Left ventricle myocardium superior (tissue), 1 donor: ENCODE measurements around the gene SLC46A1. TPM values are rescaled to one million over a fixed set of nuclear protein-coding genes. Genes with fewer than 3 reads are reported as not detected.

Experiments
- ATAC-seq: fragments of 200-7000 bp; cut with Tn5 transposase; one replicate; pipeline ENCODE4 v1.9.1; 2020; ENCODE audit warnings: mild to moderate bottlenecking, moderate library complexity
- DNase-seq: peaks from one replicate; pipeline ENCODE4 v3.0.0-alpha.2; 2020
- intact Hi-C: fragments of 100-400 bp; cut with micrococcal nuclease; formaldehyde crosslinking; loops from one replicate; pipeline ENCODE4 v1.11.0; 2022
- microRNA-seq: library from miRNA; unstranded; fragments of <30 nt; microRNA quantifications from one replicate; pipeline ENCODE4 v1.2.0, GENCODE V29; 2020; ENCODE audit warnings: borderline number of aligned reads
- total RNA-seq: library from RNA; stranded (reverse); fragmentation: NEBNext Ultra II Directional; extraction: Animal tissue kit (Norgen Biotek cat#: 25700); gene quantifications from one replicate; pipeline ENCODE4 v1.2.1, GENCODE V29; 2021
- donor health status: DM: no; HTN: yes; CAD: no; lungs with severe emphysema.

The SLC46A1 gene
- total RNA-seq, 1 donor from 2014 or later = 7.9 TPM

GRCh38 chr17:28365487-28365886 is 40.5 kb downstream of the SLC46A1 start:
- intact Hi-C loops = no loop called here
- ATAC-seq = no peak

GRCh38 chr17:28364665-28365363 is 41.2 kb downstream of the SLC46A1 start, which contains the start of gene SEBOX:
TSS of gene SEBOX (minus strand) at chr17:28365199. CDS start at chr17:28365151, 48 bp downstream.
- ATAC-seq (no peak), DNase-seq (no peak)
- intact Hi-C loops = no loop called here

More at GRCh38 chr17:28365487-28365886, 40.5 kb downstream of the SLC46A1 start:
- no peak for DNase-seq

GRCh38 chr17:28363776-28364650 is 42.0 kb downstream of the SLC46A1 start:
- DNase-seq (no peak), ATAC-seq (no peak)
- intact Hi-C loops = no loop called here

- DNase-seq = no peak
- no peak for ATAC-seq
Observed at GRCh38 chr17:28363186-28363585, 42.8 kb downstream of the SLC46A1 start.

DNA sequence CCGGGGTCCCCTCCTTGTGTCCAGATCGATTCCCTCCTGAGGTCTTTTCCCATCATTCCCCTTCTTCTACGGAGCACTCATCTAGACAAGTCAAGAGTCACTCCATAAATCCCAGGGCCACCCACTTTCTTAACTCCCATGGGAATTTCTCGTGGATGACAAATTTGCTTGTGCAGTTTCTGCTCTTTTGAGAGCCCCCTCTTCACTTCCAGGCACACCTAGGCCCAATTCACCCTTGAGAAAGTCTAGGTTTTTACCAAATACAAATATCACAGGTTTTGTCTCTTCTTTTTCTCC is 48.2 kb downstream of the SLC46A1 start:
- DNase-seq (no peak), ATAC-seq (no peak)
- intact Hi-C loops = no loop called here

More at GRCh38 chr17:28363186-28363585, 42.8 kb downstream of the SLC46A1 start:
- intact Hi-C loops = no loop called here

DNA sequence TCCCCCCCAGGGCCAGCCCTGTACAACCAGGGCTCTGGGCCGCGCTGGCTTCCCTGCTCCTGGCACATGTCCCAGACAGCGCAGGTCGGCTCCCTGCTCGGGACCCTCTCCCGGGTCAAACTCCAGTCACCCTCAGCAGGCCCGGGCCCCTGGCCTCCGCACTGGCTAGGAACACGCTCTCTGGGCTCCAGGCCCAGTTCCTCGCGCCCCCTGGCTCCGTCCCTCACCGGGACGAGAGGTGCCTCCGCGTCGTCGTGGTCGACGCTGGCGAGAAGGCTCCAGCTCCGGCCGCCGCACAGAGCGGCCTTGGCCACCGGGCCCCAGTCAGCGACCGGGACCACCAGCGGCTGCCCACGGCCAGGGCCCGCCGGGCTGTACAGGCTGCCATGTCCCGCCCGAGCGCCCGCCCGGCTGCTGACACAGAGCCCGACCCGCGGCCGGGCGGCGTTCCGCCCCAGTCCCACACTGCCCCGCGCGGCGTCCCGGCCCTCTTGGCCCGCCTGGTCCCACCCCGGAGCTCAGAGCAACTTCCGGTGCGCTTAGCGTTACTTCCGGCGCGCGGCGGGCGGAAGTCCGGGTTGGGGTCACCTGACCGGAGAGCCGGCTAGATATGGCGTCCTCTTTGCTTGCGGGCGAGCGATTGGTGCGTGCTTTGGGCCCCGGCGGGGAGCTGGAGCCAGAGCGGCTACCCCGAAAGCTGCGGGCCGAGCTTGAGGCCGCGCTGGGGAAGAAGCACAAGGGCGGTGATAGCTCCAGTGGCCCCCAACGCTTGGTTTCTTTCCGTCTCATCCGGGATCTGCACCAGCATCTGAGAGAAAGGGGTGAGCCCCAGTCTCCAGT is 48.7 kb downstream of the SLC46A1 start, which contains the start of gene POLDIP2:
POLDIP2 (minus strand) TSS at position 467 of the 840 bp plus-strand sequence; CDS start at position 388, 79 bp downstream.
- ATAC-seq = peak; percentile 99
- DNase-seq = peak; percentile 97
- intact Hi-C loops = no loop called here

DNA sequence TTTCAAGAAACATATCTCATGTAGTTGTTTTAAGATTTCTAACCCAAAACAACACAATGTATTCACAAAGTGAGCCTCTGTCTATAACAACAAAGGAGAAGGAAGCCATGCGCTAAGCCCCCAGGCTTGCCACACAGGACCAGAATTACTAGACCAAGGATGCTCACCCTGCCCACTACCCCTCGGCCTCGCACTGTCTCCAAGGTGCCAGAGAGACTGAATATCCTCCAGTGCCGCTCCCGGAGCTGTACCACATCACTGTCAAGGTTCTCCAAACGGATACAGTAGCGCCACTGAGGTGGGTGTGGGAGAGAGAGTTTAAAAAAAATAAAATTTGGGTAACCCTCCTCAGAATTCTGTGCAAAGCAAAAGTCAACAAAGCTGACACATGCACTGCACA is 55.7 kb downstream of the SLC46A1 start:
- DNase-seq (no peak), ATAC-seq (no peak)
- intact Hi-C loops = no loop called here

DNA sequence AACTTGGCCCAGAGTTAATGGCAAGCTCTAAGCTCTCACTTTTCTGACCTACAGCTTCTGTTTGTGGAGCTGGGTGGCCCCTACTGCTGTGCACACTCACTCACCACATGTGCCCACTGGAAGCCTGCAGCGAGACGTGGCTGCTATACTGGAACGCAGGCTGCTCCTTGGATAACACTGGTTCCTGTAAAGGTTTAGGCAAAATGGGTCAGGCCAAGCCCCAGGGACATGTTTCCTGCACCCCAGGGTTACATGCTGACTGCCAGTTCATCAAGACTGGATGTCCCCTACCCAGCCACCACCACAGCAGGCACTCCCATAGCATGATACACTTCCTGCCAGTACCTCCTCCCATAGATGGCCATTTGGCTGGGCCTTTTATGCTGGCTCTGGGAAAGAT is 57.0 kb downstream of the SLC46A1 start:
- ATAC-seq (no peak), DNase-seq (no peak)
- intact Hi-C loops = no loop called here

DNA sequence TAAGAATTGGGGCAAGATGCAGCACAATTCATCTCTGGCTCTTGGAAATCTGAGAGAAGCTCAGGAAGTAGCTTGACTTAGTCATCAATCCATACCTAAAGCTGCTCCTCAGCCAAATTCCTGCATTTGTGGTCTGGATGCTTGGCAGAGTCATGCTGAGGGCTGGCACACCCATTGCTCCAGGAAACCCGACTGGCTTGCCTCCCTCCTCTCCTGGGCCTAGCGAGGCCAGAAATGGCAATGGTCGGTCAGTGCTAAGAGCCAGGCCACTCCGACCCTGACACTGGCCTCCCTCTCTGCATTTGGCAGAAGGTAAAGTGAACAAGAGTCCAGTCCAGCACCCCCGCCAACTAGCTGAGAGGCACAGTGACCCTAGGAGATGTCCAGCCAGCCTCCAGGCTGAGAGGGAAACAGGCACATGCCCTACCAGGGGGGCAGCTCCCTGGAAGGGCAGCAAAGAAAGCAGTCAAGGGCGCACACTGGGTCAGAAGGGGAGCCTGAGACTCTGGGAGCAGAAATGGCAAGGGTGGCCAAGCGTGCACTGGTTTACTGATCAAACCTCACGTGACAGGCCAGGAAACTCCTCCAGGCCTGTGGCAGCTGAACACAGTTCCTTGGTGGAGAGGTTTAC is 58.6 kb downstream of the SLC46A1 start:
- intact Hi-C loops = no loop called here
- DNase-seq = no peak
- ATAC-seq = no peak

GRCh38 chr17:28346746-28347246 is 59.2 kb downstream of the SLC46A1 start:
- DNase-seq (no peak), ATAC-seq (peak; percentile 44)
- intact Hi-C loops = no loop called here

- intact Hi-C loops = no loop called here
- ATAC-seq (no peak), DNase-seq (no peak)
Observed at GRCh38 chr17:28346199-28346580, 59.8 kb downstream of the SLC46A1 start.

- intact Hi-C loops = no loop called here
- DNase-seq (peak; percentile 64), ATAC-seq (peak; percentile 74)
Observed at GRCh38 chr17:28345419-28346198, 60.4 kb downstream of the SLC46A1 start.

Small RNA genes lying within 50 kb of the gene (microRNA-seq; reads per million reads assigned to microRNA genes)
- gene MIR4723 = not detected

Other genes starting within 250 kb of the SLC46A1 start
- gene TMEM97, start 87.0 kb downstream of the SLC46A1 start, total RNA-seq = 2.4 TPM
- gene IFT20, start 70.7 kb downstream of the SLC46A1 start, total RNA-seq = 12.5 TPM
- 32.6 TPM for gene TNFAIP1, start 70.5 kb downstream of the SLC46A1 start, total RNA-seq
- 157 TPM for gene POLDIP2, start 48.7 kb downstream of the SLC46A1 start, total RNA-seq
- not detected for gene SEBOX, start 41.0 kb downstream of the SLC46A1 start, total RNA-seq
- gene VTN, start 35.9 kb downstream of the SLC46A1 start, total RNA-seq = 38.1 TPM
- gene SARM1, start 34.5 kb downstream of the SLC46A1 start, total RNA-seq = 4.2 TPM
- not detected for gene SLC13A2, start 67.4 kb upstream of the SLC46A1 start, total RNA-seq
- gene FOXN1, start 100.1 kb upstream of the SLC46A1 start, total RNA-seq = not detected
- 22.2 TPM for gene UNC119, start 146.4 kb upstream of the SLC46A1 start, total RNA-seq
- 45.0 TPM for gene PIGS, start 165.3 kb upstream of the SLC46A1 start, total RNA-seq
- 380 TPM for gene ALDOC, start 170.7 kb upstream of the SLC46A1 start, total RNA-seq
- gene SPAG5, start 192.8 kb upstream of the SLC46A1 start, total RNA-seq = 1.1 TPM
- gene RSKR, start 208.0 kb upstream of the SLC46A1 start, total RNA-seq = 4.0 TPM
- gene BLTP2, start 238.9 kb upstream of the SLC46A1 start, total RNA-seq = 73.8 TPM